Breast epithelium (tissue), 4 donors: ENCODE data around the gene GEMIN4. TPM values are rescaled to one million over a fixed set of nuclear protein-coding genes. Genes with fewer than 3 reads are reported as not detected.
"Not testable (repeated sequence)": the region's sequence is repeated elsewhere in the genome, so short reads cannot be mapped to it uniquely, and the experiment has no call there.

ENCODE experiments used
- DNase-seq, 2 donors: peaks; one replicate each; pipeline ENCODE4 v3.0.0-alpha.2; 2019; ENCODE audit warnings: low spot score in 2 of 2
- H3K27ac ChIP-seq, 2 donors: fragments of 200-600 bp; sonication (generic) in 1 of 2; one replicate each; pipeline ENCODE4 v1.5.1; 2016 to 2019; ENCODE audit warnings: mild to moderate bottlenecking in 1 of 2
- H3K27me3 ChIP-seq, 2 donors: fragments of 200-600 bp; sonication (generic) in 1 of 2; one replicate each; pipeline versions ENCODE4 v1.5.1 to v1.6.0; 2017 to 2019; ENCODE audit warnings: control low read depth in 1 of 2, mild to moderate bottlenecking in 1 of 2
- H3K36me3 ChIP-seq: fragments of 200-600 bp; one replicate; pipeline ENCODE4 v1.5.1; 2019
- H3K4me1 ChIP-seq, 2 donors: fragments of 200-600 bp; sonication (generic); one replicate each; pipeline ENCODE4 v1.5.1; 2016 to 2019; ENCODE audit warnings: control low read depth in 1 of 2
- H3K4me3 ChIP-seq, 3 donors: fragments of 200-600 bp; sonication (generic); 1 replicate in 2 of 3; 2 replicates in 1 of 3; pipeline ENCODE4 v1.5.1; 2016 to 2019; ENCODE audit warnings: mild to moderate bottlenecking in 3 of 3, moderate library complexity in 2 of 3
- H3K9me3 ChIP-seq, 2 donors: fragments of 200-600 bp; sonication (generic) in 1 of 2; one replicate each; pipeline ENCODE4 v1.5.1; 2016 to 2019; ENCODE audit warnings: control low read depth in 1 of 2
- CTCF ChIP-seq, 3 donors: fragments of 450-650 bp; IDR thresholded peaks; one replicate each; pipeline ENCODE4 v1.5.1; 2016 to 2017; ENCODE audit warnings: antibody characterized with exemption in 3 of 3, mild to moderate bottlenecking in 3 of 3, moderate library complexity in 3 of 3
- POLR2A ChIP-seq: fragments of 450-650 bp; IDR thresholded peaks from one replicate; pipeline ENCODE4 v1.6.1; 2016; ENCODE audit warnings: antibody characterized with exemption, mild to moderate bottlenecking, moderate library complexity
- POLR2AphosphoS5 ChIP-seq, 3 donors: sonication (generic); formaldehyde crosslinking; IDR thresholded peaks; one replicate each; pipeline ENCODE4 v1.6.1; 2017; ENCODE audit warnings: antibody characterized with exemption in 3 of 3
- intact Hi-C: fragments of 100-400 bp; cut with DNase I; formaldehyde crosslinking; loops from one replicate; pipeline ENCODE4 v1.15.1; 2023; ENCODE audit warnings: low total_unique reads
- total RNA-seq, 3 donors: library from RNA; depleted of rRNA; stranded (reverse); fragments of >200 nt; gene quantifications; one replicate each; pipeline ENCODE4 v1.1.0, GENCODE V29; 2016

The GEMIN4 gene
- total RNA-seq, 3 donors from 2014 or later = 21.0 to 25.1 (median 22.1) TPM

GRCh38 chr17:759964-760363 lies 7.9 kb upstream of the GEMIN4 start:
- DNase-seq = no peak
- Histone ChIP-seq H3K36me3 (peaks cover 6% of the 10 kb centered on the region), H3K27ac (no peak overlapping the region)

GRCh38 chr17:756010-756567 lies 4.0 kb upstream of the GEMIN4 start:
- DNase-seq, intact Hi-C loops, H3K9me3 ChIP-seq, H3K27me3 ChIP-seq, H3K4me1 ChIP-seq, H3K36me3 ChIP-seq, H3K27ac ChIP-seq, H3K4me3 ChIP-seq: not testable (repeated sequence)

More at GRCh38 chr17:759964-760363, 7.9 kb upstream of the GEMIN4 start:
- no peaks in the 10 kb centered on the region for H3K9me3 ChIP-seq
- H3K4me1 ChIP-seq = no peaks in the 10 kb centered on the region
- no peak for TF ChIP-seq POLR2A
- no peak for TF ChIP-seq POLR2AphosphoS5 (IDR thresholded peaks at IDR 0.05)
- TF ChIP-seq CTCF (IDR thresholded peaks at IDR 0.05) = no peak
- H3K4me3 ChIP-seq = no peak overlapping the region
- H3K27me3 ChIP-seq = no peaks in the 10 kb centered on the region
- intact Hi-C loops = no loop called here

GRCh38 chr17:755319-755961 lies 3.4 kb upstream of the GEMIN4 start:
- H3K4me3 ChIP-seq, intact Hi-C loops, H3K4me1 ChIP-seq, H3K36me3 ChIP-seq, DNase-seq, H3K27me3 ChIP-seq, H3K9me3 ChIP-seq, H3K27ac ChIP-seq: not testable (repeated sequence)

- H3K4me1 ChIP-seq = peaks cover 0 to 11% of the 10 kb centered on the region in 2 donors
- H3K36me3 ChIP-seq = no peaks in the 10 kb centered on the region
- TF ChIP-seq POLR2AphosphoS5 (IDR thresholded peaks at IDR 0.05) (no peak), POLR2A (no peak), CTCF (IDR thresholded peaks at IDR 0.05) (no peak)
- H3K4me3 ChIP-seq = no peak overlapping the region
- H3K27me3 ChIP-seq = no peaks in the 10 kb centered on the region
- no peaks in the 10 kb centered on the region for H3K9me3 ChIP-seq
- intact Hi-C loops = no loop called here
- DNase-seq = no peak
- no peak overlapping the region for H3K27ac ChIP-seq
These were observed 1.4 kb upstream of the GEMIN4 start for GRCh38 chr17:753418-753817.

- Histone ChIP-seq H3K27ac (peak overlapping the region; percentile 89 to 92), H3K27me3 (no peaks in the 10 kb centered on the region), H3K36me3 (no peaks in the 10 kb centered on the region), H3K9me3 (no peaks in the 10 kb centered on the region), H3K4me3 (peak overlapping the region; percentile 68 to 86 (median 68)), H3K4me1 (peaks cover 0 to 11% of the 10 kb centered on the region in 2 donors)
- intact Hi-C loops = no loop called here
- TF ChIP-seq POLR2A = no peak
- TF ChIP-seq CTCF (IDR thresholded peaks at IDR 0.05) = no peak
- TF ChIP-seq POLR2AphosphoS5 (IDR thresholded peaks at IDR 0.05) = no peak
- DNase-seq = peak; percentile 68 to 73
These were observed 656 bp upstream of the GEMIN4 start for GRCh38 chr17:752620-753219.

- Histone ChIP-seq H3K27me3 (no peaks in the 10 kb centered on the region), H3K27ac (peak overlapping the region; percentile 89 to 92), H3K4me1 (peaks cover 0 to 11% of the 10 kb centered on the region in 2 donors), H3K36me3 (peaks cover 8% of the 10 kb centered on the region), H3K9me3 (no peaks in the 10 kb centered on the region), H3K4me3 (peak overlapping the region; percentile 68 to 86 (median 68))
- no peak for TF ChIP-seq POLR2A
- no peak for TF ChIP-seq POLR2AphosphoS5 (IDR thresholded peaks at IDR 0.05)
- TF ChIP-seq CTCF (IDR thresholded peaks at IDR 0.05) = no peak
- DNase-seq = no peak
- intact Hi-C loops = no loop called here
These were observed 629 bp downstream of the GEMIN4 start for GRCh38 chr17:751269-752001.
